BLaER1 (cell line): ENCODE results near the gene MAPK11.
A peak's percentile ranks its signal among the peaks of the same experiment; 100 is the strongest.

ENCODE experiments used
- H3K27ac ChIP-seq: shearing (Covaris generic); formaldehyde crosslinking; 2 replicates; pipeline ENCODE4 v1.8.1; 2022
- H3K27me3 ChIP-seq: shearing (Covaris generic); formaldehyde crosslinking; 2 replicates; pipeline ENCODE4 v1.8.1; 2022
- H3K36me3 ChIP-seq: shearing (Covaris generic); formaldehyde crosslinking; 2 replicates; pipeline ENCODE4 v1.8.1; 2022
- H3K4me1 ChIP-seq: shearing (Covaris generic); formaldehyde crosslinking; 2 replicates; pipeline ENCODE4 v1.8.1; 2022
- H3K4me2 ChIP-seq: shearing (Covaris generic); formaldehyde crosslinking; 2 replicates; pipeline ENCODE4 v1.8.1; 2022
- H3K4me3 ChIP-seq: shearing (Covaris generic); formaldehyde crosslinking; 2 replicates; pipeline ENCODE4 v1.8.1; 2022
- H3K9ac ChIP-seq: shearing (Covaris generic); formaldehyde crosslinking; 2 replicates; pipeline ENCODE4 v1.8.1; 2022
- H3K9me3 ChIP-seq: shearing (Covaris generic); formaldehyde crosslinking; 2 replicates; pipeline ENCODE4 v1.8.1; 2022
- H4K20me1 ChIP-seq: shearing (Covaris generic); formaldehyde crosslinking; 2 replicates; pipeline ENCODE4 v1.8.1; 2022
- Cebpa-rat ChIP-seq: shearing (Covaris generic); IDR thresholded peaks from 2 replicates; pipeline ENCODE4 v1.8.1; 2022

The MAPK11 gene

DNA sequence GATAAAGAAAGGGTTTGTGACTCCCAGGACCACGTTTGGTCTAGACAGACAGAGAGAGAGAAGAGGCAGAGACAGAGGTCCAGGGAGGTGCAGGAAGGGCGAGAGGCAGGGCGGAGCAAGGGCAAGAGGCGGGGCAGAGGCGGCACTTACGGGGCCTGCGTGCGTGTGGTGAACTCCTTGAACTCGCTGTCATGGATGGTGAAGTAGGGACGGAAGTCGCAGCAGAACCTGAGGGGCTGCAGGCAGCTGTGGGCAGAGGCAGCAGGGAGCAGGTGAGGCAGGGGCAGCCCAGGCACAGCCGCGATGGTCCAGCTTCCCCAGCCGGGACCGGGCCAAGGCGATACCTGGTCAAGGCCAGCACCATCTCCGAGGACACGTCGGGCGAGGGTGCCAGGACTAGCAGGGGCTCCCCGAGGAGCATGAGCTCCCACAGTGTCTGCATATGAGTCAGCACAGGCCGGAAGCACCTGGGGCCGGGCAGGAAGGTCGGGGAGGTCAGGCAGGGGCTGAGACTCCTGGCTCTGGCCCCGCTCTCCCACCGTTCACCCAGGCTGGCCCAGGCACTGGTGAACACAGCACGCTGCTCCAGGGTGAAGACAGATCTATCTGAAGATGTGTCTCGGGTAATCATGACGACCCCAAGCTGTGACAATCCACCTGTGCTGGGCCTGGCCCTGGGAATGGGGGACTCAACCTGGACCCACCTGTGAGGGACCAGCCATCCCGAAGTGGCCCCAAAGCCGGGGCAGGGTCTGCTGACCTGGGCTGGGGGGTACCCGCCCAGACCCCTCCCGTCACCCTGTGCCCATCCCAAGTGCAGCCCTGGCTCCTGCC, 44.5 kb upstream of the MAPK11 start:
- H3K4me2 ChIP-seq, result peak overlapping the region; percentile 100

DNA sequence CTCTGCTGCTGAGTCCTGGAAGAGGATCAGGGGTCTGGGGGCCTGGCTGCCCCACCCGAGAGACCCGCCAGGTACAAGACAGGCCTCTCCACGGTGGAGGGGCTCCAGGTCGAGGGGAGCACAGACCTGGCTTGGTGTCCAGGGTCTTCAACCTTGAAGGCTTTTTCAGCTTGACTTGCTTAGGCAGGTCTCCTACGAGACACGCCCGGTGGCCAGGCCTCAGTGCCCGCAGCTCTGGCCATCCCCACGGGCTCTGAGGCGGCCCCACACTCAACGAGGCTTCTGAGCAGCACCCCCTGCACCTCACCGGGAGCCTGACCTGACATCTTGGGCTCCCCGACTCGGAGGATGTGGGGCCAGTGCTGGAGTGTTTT, 43.9 kb upstream of the MAPK11 start:
- peaks cover 96% of the 10 kb centered on the region for H3K4me1 ChIP-seq
- peak overlapping the region; percentile 97 for H3K27ac ChIP-seq
- no peaks in the 10 kb centered on the region for H3K9me3 ChIP-seq
- H4K20me1 ChIP-seq, result peaks cover 19% of the 10 kb centered on the region; the same call in 1 of the 2 replicates
- H3K9ac ChIP-seq, result peak overlapping the region; percentile 86
- H3K4me3 ChIP-seq, result peak overlapping the region; percentile 66
- TF ChIP-seq Cebpa-rat, result no peak
- peak overlapping the region; percentile 100 for H3K4me2 ChIP-seq
- H3K27me3 ChIP-seq, result no peaks in the 10 kb centered on the region
- no peaks in the 10 kb centered on the region for H3K36me3 ChIP-seq

More for the DNA sequence above, 44.5 kb upstream of the MAPK11 start:
- Histone ChIP-seq H3K9ac (peak overlapping the region; percentile 86), H3K9me3 (no peaks in the 10 kb centered on the region), H3K27ac (peak overlapping the region; percentile 97), H4K20me1 (peaks cover 17% of the 10 kb centered on the region; the same call in 1 of the 2 replicates), H3K4me1 (peaks cover 96% of the 10 kb centered on the region), H3K27me3 (no peaks in the 10 kb centered on the region), H3K36me3 (no peaks in the 10 kb centered on the region), H3K4me3 (peak overlapping the region; percentile 66)
- no peak for TF ChIP-seq Cebpa-rat

DNA sequence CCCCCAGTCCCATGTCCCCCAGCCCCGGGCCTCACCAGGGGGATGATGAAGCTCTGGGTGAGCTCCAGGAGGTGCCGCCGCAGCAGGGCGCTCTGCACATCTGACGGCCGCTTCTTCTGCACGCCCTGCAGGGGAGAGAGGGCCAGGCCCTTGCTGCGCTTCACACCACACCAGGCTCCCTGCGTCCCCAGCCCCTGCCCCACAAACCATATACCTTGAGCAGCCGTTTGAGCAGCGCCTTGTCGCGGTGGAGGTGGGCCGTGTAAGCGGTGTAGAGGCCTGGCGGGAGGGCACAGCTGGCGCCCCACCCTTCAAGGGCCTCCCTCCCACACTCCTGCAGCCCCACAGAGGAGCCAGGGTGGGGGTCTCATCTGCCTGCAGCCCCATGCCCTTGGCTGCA, 43.4 kb upstream of the MAPK11 start:
- Histone ChIP-seq H3K4me2 (peak overlapping the region; percentile 100), H3K4me3 (peak overlapping the region; percentile 66), H4K20me1 (peaks cover 19% of the 10 kb centered on the region; the same call in 1 of the 2 replicates), H3K4me1 (peaks cover 96% of the 10 kb centered on the region), H3K27ac (peak overlapping the region; percentile 97), H3K9ac (peak overlapping the region; percentile 86), H3K27me3 (no peaks in the 10 kb centered on the region), H3K36me3 (no peaks in the 10 kb centered on the region), H3K9me3 (no peaks in the 10 kb centered on the region)
- TF ChIP-seq Cebpa-rat, result no peak

DNA sequence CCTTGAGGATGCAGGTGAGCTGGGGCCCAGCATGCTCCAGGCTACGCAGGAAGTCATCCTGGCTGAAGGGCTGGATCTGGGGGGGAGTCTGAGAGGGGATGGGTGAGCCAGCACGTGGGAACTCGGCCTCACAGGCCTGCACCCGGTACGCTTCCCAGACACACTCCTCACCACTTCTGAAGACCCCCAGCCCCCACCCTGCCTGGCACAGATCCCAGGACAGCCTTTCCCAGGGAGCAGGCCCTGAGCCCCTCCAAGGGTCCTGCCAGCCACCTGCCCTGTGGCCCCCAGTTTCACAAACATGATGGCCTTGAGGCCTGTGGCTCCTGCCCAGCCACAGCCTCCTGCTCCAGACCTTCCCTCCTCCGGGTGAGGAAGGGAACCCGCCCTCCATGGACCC, 42.8 kb upstream of the MAPK11 start:
- peaks cover 96% of the 10 kb centered on the region for H3K4me1 ChIP-seq

DNA sequence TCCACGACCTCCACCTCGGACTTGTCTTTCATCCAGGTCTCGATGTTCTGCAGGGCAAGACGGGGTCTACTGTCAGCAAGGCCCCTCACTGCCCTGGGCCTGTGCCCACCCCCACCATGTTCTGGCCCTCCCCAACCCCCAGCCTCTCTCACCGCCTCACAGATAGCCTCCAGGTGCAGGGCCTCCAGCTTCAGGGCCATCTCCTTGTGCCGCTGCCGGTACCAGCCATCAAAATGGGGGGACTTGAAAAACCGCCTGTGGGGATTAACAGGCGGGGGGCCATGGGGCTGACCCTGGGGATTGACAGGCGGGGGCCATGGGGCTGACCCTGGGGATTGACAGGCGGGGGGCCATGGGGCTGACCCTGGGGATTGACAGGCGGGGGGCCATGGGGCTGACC, 42.2 kb upstream of the MAPK11 start:
- Histone ChIP-seq H3K4me2 (peak overlapping the region; percentile 100), H3K36me3 (no peaks in the 10 kb centered on the region), H3K9me3 (no peaks in the 10 kb centered on the region), H3K9ac (no peak overlapping the region), H3K27ac (peak overlapping the region; percentile 58; the same call in 1 of the 2 replicates), H4K20me1 (peaks cover 19% of the 10 kb centered on the region; the same call in 1 of the 2 replicates), H3K27me3 (no peaks in the 10 kb centered on the region), H3K4me1 (peaks cover 93% of the 10 kb centered on the region), H3K4me3 (no peak overlapping the region)
- TF ChIP-seq Cebpa-rat, result no peak

More for the DNA sequence above, 42.8 kb upstream of the MAPK11 start:
- H3K9ac ChIP-seq, result peak overlapping the region; percentile 61; the same call in 1 of the 2 replicates
- peak overlapping the region; percentile 77 for H3K27ac ChIP-seq
- H3K27me3 ChIP-seq, result no peaks in the 10 kb centered on the region
- H4K20me1 ChIP-seq, result peaks cover 19% of the 10 kb centered on the region; the same call in 1 of the 2 replicates
- H3K4me3 ChIP-seq, result peak overlapping the region; percentile 51
- no peak for TF ChIP-seq Cebpa-rat
- H3K4me2 ChIP-seq, result peak overlapping the region; percentile 100
- H3K36me3 ChIP-seq, result no peaks in the 10 kb centered on the region
- no peaks in the 10 kb centered on the region for H3K9me3 ChIP-seq

DNA sequence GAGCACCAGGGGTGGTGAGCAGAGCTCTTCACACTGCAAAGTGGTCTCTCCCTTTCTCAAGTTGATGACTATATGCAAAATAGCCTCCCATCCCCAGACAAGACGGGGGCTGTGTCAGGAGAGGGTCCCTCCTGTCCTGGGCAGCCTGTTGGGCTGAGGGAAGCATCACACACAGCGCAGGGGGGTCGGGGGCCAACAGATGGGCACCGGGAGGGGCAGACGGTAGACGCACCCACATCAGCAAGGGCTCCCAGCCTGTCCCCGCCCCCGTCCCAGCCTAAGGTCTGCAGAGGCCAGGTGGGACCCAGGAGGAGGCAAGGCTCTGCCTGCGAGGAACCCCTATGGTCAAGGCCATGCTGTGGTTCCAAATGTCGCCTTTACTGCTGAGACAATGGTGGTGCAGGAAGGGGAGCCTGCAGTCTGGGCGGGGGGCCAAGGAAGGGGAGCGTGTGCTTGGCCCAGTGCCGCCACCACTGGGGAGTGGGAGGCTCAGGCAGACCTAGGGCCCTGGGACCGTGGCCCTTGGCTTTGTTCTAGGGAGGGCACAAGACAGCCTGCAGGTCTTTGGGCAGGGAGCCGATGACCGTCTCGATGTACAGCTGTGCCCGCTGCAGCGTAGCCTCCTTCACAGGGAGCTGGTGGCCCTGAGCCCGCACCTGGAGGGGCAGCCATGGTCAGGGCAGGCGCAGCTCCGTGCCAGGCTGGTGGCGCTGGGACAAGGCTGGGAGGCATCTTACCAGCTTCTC, 41.6 kb upstream of the MAPK11 start:
- Histone ChIP-seq H3K27me3 (no peaks in the 10 kb centered on the region), H3K4me2 (peak overlapping the region; percentile 100), H3K27ac (peak overlapping the region; percentile 58), H3K9ac (peak overlapping the region; percentile 57), H3K36me3 (no peaks in the 10 kb centered on the region), H3K4me1 (peaks cover 88% of the 10 kb centered on the region), H3K9me3 (no peaks in the 10 kb centered on the region), H3K4me3 (peak overlapping the region; percentile 39; the same call in 1 of the 2 replicates), H4K20me1 (peaks cover 19% of the 10 kb centered on the region; the same call in 1 of the 2 replicates)
- TF ChIP-seq Cebpa-rat, result no peak

DNA sequence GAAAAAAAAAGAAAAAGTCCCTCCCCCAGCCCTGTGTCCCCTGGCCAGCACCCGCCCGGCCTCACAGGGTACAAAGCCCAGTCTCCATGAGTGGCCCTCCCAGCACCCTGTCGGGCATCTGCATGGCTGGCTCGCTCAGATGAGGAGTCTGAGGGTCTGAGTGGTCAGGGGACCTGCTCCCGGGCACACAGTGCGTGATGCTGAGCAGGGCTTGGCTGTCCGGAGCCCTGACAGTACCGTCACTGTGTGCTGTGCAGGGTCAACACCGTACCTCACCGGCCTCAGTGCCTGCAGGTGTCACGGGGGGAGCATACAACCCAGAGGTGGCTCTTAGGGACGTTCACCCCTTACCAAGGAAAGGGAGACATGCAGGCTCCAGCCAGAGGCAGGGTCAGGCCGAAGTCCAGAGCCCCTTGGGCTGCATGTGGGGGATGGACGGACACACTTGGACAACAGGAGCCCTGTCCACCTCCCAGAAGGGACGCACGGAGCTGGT, 40.8 kb upstream of the MAPK11 start:
- H3K27me3 ChIP-seq, result no peaks in the 10 kb centered on the region

DNA sequence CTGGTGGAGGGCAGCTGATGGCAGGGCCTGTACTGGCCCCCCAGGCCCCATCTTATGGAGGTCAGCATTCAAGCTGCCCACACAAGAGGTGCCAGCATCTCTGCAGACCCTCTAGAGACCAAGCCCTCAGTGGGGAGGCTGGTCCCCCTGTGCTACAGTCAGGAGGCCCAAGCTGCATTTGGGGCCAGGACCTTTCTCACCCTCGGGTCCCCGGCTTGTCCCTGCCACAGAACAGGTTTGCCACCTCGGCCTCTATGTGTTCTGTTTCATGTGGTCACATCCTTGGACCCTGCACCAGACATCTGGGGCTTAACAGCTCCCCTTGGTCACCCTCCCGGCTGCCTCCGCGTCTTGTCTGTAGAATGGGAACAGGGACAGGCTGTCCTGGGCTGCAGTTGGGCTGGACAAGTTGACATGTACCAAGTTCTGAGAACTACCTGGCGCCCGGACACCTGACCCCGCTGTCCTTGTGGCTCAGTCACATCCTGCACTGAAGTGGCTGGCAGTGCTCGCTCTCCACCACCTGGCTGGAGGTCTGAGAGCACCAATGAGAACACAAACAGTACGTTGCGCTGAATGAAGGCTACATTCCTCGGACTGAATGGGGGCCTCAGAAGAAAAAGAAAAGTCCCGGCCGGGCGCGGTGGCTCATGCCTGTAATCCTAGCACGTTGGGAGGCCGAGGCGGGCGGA, 40.0 kb upstream of the MAPK11 start:
- H3K4me1 ChIP-seq, result peaks cover 83% of the 10 kb centered on the region
- H4K20me1 ChIP-seq, result peaks cover 30% of the 10 kb centered on the region

More for the DNA sequence above, 40.8 kb upstream of the MAPK11 start:
- TF ChIP-seq Cebpa-rat, result no peak
- no peaks in the 10 kb centered on the region for H3K9me3 ChIP-seq
- H3K9ac ChIP-seq, result peak overlapping the region; percentile 57
- peaks cover 22% of the 10 kb centered on the region for H4K20me1 ChIP-seq
- peak overlapping the region; percentile 58; the same call in 1 of the 2 replicates for H3K27ac ChIP-seq
- peak overlapping the region; percentile 39; the same call in 1 of the 2 replicates for H3K4me3 ChIP-seq
- no peaks in the 10 kb centered on the region for H3K36me3 ChIP-seq
- peaks cover 83% of the 10 kb centered on the region for H3K4me1 ChIP-seq
- peak overlapping the region; percentile 100 for H3K4me2 ChIP-seq

DNA sequence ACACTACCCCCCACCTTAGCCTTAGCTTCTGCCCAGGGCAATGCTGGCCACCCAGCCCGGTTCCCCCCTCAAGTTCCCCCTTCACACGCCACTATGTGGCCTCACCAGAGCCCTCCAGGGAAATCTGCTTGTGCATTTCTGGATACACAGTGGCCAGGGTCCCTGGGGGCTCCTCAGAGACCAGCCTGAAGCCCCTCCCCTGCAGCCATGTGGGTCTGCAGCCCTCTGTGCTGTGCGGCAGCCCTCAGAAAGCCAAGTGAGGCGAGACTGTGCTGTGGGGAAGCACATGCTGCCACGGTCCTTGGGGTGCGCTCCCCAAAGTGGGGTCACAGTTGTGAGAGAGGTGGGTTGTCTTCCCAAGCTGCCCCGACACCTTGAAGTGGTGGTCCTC, 39.4 kb upstream of the MAPK11 start:
- Histone ChIP-seq H3K9me3 (no peaks in the 10 kb centered on the region), H3K4me3 (peak overlapping the region; percentile 58), H3K4me2 (peak overlapping the region; percentile 100), H3K27ac (peak overlapping the region; percentile 95), H3K27me3 (no peaks in the 10 kb centered on the region), H3K36me3 (no peaks in the 10 kb centered on the region), H3K4me1 (peaks cover 83% of the 10 kb centered on the region), H3K9ac (peak overlapping the region; percentile 81), H4K20me1 (peaks cover 36% of the 10 kb centered on the region)
- TF ChIP-seq Cebpa-rat, result no peak

More for the DNA sequence above, 40.0 kb upstream of the MAPK11 start:
- Histone ChIP-seq H3K36me3 (no peaks in the 10 kb centered on the region), H3K9me3 (no peaks in the 10 kb centered on the region), H3K27ac (peak overlapping the region; percentile 95), H3K4me2 (peak overlapping the region; percentile 100), H3K9ac (peak overlapping the region; percentile 81), H3K27me3 (no peaks in the 10 kb centered on the region), H3K4me3 (peak overlapping the region; percentile 58; the same call in 1 of the 2 replicates)
- no peak for TF ChIP-seq Cebpa-rat
